Activated CD8-positive, alpha-beta T cell treated with anti-CD3 and anti-CD28 coated beads for 36 hours (primary cell): ENCODE results near the gene ALDH1L2. TPM values are rescaled to one million over a fixed set of nuclear protein-coding genes. Genes with fewer than 3 reads are reported as not detected.

Experiments
- ATAC-seq: fragments of 200-7000 bp; cut with Tn5 transposase; one replicate; pipeline ENCODE4 v1.10.0; 2021; ENCODE audit warnings: mild to moderate bottlenecking, moderate library complexity
- CTCF ChIA-PET: fragments of 350-600 bp; sonication (Branson Sonifier 250); formaldehyde crosslinking; loops from one replicate; lab custom pipeline; 2021; ENCODE audit warnings: antibody characterized with exemption; lab: Charles Lee
- POLR2A ChIA-PET: fragments of 350-600 bp; sonication (Branson Sonifier 250); formaldehyde crosslinking; loops from one replicate; lab custom pipeline; 2021; ENCODE audit warnings: antibody characterized with exemption; lab: Charles Lee
- DNase-seq: peaks from one replicate; pipeline ENCODE4 v3.0.0-alpha.2; 2020
- H3K27ac Mint-ChIP-seq: one replicate; pipeline ENCODE4 v1.8.0; 2021; ENCODE audit warnings: mild to moderate bottlenecking, mixed read lengths
- H3K27me3 Mint-ChIP-seq: one replicate; pipeline ENCODE4 v1.8.0; 2021; ENCODE audit warnings: mixed read lengths
- H3K36me3 Mint-ChIP-seq: one replicate; pipeline ENCODE4 v1.8.0; 2021; ENCODE audit warnings: low read depth, mixed read lengths
- H3K4me1 Mint-ChIP-seq: one replicate; pipeline ENCODE4 v1.8.0; 2021; ENCODE audit warnings: low read depth, mixed read lengths
- H3K4me3 Mint-ChIP-seq: one replicate; pipeline ENCODE4 v1.8.0; 2021; ENCODE audit warnings: mild to moderate bottlenecking, moderate library complexity, mixed read lengths
- H3K9me3 Mint-ChIP-seq: one replicate; pipeline ENCODE4 v1.8.0; 2021; ENCODE audit warnings: mixed read lengths
- CTCF ChIP-seq: fragments of 200-600 bp; IDR thresholded peaks from one replicate; pipeline ENCODE4 v1.8.0; 2022; ENCODE audit warnings: antibody characterized with exemption, mild to moderate bottlenecking
- intact Hi-C: fragments of 100-400 bp; cut with micrococcal nuclease; formaldehyde crosslinking; loops from one replicate; pipeline ENCODE4 v1.10.0; 2022
- total RNA-seq, 2 experiments: library from RNA; stranded (reverse); gene quantifications; one replicate each; pipeline ENCODE4 v1.2.3, GENCODE V29; 2021

The ALDH1L2 gene
- total RNA-seq, 2 experiments from 2014 or later = 5.7 to 7.8 TPM

- ChIA-PET CTCF (interaction anchor here (0.9 to 1.2 kb wide), 2 partner anchors 10 to 242 kb away, joined by 3 read pairs; no protein-coding TSS in a partner anchor), POLR2A (no interaction called here)
- DNase-seq = no peak
- TF ChIP-seq CTCF = no peak
- intact Hi-C loops = no loop called here
- no peak for ATAC-seq
- H3K36me3 Mint-ChIP-seq = peaks cover 17% of the 10 kb centered on the region
- no peak overlapping the region for H3K4me3 Mint-ChIP-seq
- peak overlapping the region; percentile 79 for H3K27ac Mint-ChIP-seq
- peaks cover 2% of the 10 kb centered on the region for H3K9me3 Mint-ChIP-seq
- H3K4me1 Mint-ChIP-seq = peaks cover 44% of the 10 kb centered on the region
- H3K27me3 Mint-ChIP-seq = no peaks in the 10 kb centered on the region
Observed at GRCh38 chr12:105032703-105033357, 51.4 kb downstream of the ALDH1L2 start.

- TF ChIP-seq CTCF = no peak
- CTCF ChIA-PET = interaction anchor here (1.0 to 1.6 kb wide), 3 partner anchors 15 to 72 kb away, joined by 3 to 4 read pairs (median 3); no protein-coding TSS in a partner anchor
- ATAC-seq = peak; percentile 64
Observed at GRCh38 chr12:105030820-105031807, 53.1 kb downstream of the ALDH1L2 start.

GRCh38 chr12:105026411-105026810 is 57.8 kb downstream of the ALDH1L2 start:
- intact Hi-C loops = no loop called here
- CTCF ChIA-PET = interaction anchor here (0.9 to 1.3 kb wide), 2 partner anchors 11 to 25 kb away, joined by 3 to 4 read pairs; no protein-coding TSS in a partner anchor
- no peak for DNase-seq
- no peaks in the 10 kb centered on the region for H3K27me3 Mint-ChIP-seq
- no peak for ATAC-seq
- no peaks in the 10 kb centered on the region for H3K9me3 Mint-ChIP-seq
- H3K4me3 Mint-ChIP-seq = no peak overlapping the region
- POLR2A ChIA-PET = no interaction called here
- H3K27ac Mint-ChIP-seq = no peak overlapping the region
- peaks cover 7% of the 10 kb centered on the region for H3K36me3 Mint-ChIP-seq
- H3K4me1 Mint-ChIP-seq = peaks cover 7% of the 10 kb centered on the region
- TF ChIP-seq CTCF = no peak

More at GRCh38 chr12:105030820-105031807, 53.1 kb downstream of the ALDH1L2 start:
- peak overlapping the region; percentile 14 for H3K4me3 Mint-ChIP-seq
- H3K9me3 Mint-ChIP-seq = peaks cover 2% of the 10 kb centered on the region
- POLR2A ChIA-PET = no interaction called here
- peaks cover 34% of the 10 kb centered on the region for H3K4me1 Mint-ChIP-seq
- intact Hi-C loops = no loop called here
- H3K27ac Mint-ChIP-seq = peak overlapping the region; percentile 81
- no peak for DNase-seq
- peaks cover 22% of the 10 kb centered on the region for H3K36me3 Mint-ChIP-seq
- no peaks in the 10 kb centered on the region for H3K27me3 Mint-ChIP-seq

- ATAC-seq (no peak), DNase-seq (no peak)
- CTCF ChIA-PET = interaction anchor here (0.9 to 1.3 kb wide), 4 partner anchors 11 to 25 kb away, joined by 3 to 4 read pairs (median 4); no protein-coding TSS in a partner anchor
- Mint-ChIP-seq H3K27me3 (no peaks in the 10 kb centered on the region), H3K36me3 (peaks cover 7% of the 10 kb centered on the region), H3K9me3 (no peaks in the 10 kb centered on the region), H3K4me3 (no peak overlapping the region), H3K27ac (no peak overlapping the region), H3K4me1 (peaks cover 2% of the 10 kb centered on the region)
- TF ChIP-seq CTCF = no peak
- POLR2A ChIA-PET = no interaction called here
- intact Hi-C loops = no loop called here
Observed at GRCh38 chr12:105025890-105026289, 58.4 kb downstream of the ALDH1L2 start.
